IMR-90 (cell line): Measurements from ENCODE around the gene NOS3.

Experiments
- CHD1 ChIP-seq: IDR thresholded peaks from 2 replicates; pipeline ENCODE4 v1.6.1; 2012; ENCODE audit warnings: low read depth, low read length, improper control_type of control experiment
- MXI1 ChIP-seq: IDR thresholded peaks from 2 replicates; pipeline ENCODE4 v1.6.1; 2012; ENCODE audit warnings: low read depth, mild to moderate bottlenecking, low read length, moderate library complexity, borderline replicate concordance
- POLR2A ChIP-seq: IDR thresholded peaks from 2 replicates; pipeline ENCODE4 v1.6.1; 2012; ENCODE audit warnings: mild to moderate bottlenecking, low read depth, low read length
- RAD21 ChIP-seq: IDR thresholded peaks from 2 replicates; pipeline ENCODE4 v1.6.1; 2012; ENCODE audit warnings: low read length, improper control_type of control experiment
- RFX5 ChIP-seq: IDR thresholded peaks from 2 replicates; pipeline ENCODE4 v1.8.0; 2012; ENCODE audit warnings: low read depth, mild to moderate bottlenecking, low read length, moderate library complexity
- SMC3 ChIP-seq: fragments of 150-350 bp; IDR thresholded peaks from 2 replicates; pipeline ENCODE4 v1.6.1; 2016; ENCODE audit warnings: low read depth, mild to moderate bottlenecking, antibody characterized with exemption, low read length, moderate library complexity
- TF ChIP-seq, protein P1 (sequence below): conservative IDR thresholded peaks from 2 replicates; pipeline ENCODE4 v1.5.1; 2012; ENCODE audit warnings: mild to moderate bottlenecking, low read depth, low read length, improper control_type of control experiment
- TF ChIP-seq, protein P2 (sequence below): fragments of 150-350 bp; IDR thresholded peaks from 2 replicates; pipeline ENCODE4 v1.6.1; 2017; ENCODE audit warnings: mild to moderate bottlenecking, antibody characterized with exemption, low read length, low read depth

DNA sequence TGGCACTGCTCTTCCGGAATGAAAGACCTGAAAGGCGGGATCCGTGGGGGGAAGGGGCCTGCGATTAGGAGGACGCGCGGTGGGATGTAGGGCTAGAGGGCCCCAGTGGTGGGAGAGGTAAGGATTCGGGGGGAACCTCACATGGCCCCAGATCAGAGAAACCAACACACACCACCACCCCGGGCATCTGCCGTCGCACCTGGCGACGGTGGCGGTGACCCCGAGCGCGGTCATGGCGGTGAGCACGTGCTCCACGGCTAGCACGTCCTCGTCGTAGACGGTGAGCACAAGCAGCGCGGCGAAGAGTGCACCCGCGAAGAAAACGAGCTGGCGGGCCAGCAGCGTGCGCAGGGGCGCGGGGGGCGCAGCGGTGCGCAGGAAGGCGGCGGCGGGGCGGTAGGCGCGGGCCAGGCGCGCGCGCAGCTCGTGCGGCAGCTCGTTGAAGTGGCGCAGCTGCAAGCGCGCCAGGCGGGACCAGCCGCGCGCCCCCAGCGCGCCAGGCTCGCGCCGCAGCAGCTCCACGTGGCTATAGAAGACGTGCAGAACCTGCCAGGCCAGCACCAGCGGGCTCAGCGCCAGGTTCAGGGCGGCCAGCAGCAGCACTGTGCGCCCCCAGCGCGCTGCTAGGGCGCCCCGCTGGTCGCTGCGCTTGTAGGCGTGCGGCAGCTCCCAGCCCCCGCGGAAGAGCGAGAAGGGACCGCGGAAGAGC is 27.8 kb downstream of the NOS3 start:
- no peak for TF ChIP-seq CHD1
- TF ChIP-seq RFX5: no peak
- TF ChIP-seq, protein P1, sequence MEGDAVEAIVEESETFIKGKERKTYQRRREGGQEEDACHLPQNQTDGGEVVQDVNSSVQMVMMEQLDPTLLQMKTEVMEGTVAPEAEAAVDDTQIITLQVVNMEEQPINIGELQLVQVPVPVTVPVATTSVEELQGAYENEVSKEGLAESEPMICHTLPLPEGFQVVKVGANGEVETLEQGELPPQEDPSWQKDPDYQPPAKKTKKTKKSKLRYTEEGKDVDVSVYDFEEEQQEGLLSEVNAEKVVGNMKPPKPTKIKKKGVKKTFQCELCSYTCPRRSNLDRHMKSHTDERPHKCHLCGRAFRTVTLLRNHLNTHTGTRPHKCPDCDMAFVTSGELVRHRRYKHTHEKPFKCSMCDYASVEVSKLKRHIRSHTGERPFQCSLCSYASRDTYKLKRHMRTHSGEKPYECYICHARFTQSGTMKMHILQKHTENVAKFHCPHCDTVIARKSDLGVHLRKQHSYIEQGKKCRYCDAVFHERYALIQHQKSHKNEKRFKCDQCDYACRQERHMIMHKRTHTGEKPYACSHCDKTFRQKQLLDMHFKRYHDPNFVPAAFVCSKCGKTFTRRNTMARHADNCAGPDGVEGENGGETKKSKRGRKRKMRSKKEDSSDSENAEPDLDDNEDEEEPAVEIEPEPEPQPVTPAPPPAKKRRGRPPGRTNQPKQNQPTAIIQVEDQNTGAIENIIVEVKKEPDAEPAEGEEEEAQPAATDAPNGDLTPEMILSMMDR: no peak
- 0 out of 2 replicates have a peak, but pooled peaks have one; percentile 9 for TF ChIP-seq MXI1
- TF ChIP-seq RAD21: no peak
- TF ChIP-seq, protein P2, sequence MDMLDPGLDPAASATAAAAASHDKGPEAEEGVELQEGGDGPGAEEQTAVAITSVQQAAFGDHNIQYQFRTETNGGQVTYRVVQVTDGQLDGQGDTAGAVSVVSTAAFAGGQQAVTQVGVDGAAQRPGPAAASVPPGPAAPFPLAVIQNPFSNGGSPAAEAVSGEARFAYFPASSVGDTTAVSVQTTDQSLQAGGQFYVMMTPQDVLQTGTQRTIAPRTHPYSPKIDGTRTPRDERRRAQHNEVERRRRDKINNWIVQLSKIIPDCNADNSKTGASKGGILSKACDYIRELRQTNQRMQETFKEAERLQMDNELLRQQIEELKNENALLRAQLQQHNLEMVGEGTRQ: 0 out of 2 replicates have a peak, but pooled peaks have one; percentile 5
- TF ChIP-seq SMC3: no peak
- no peak for TF ChIP-seq POLR2A
